Natural killer cell (primary cell): ENCODE measurements around the gene ADAMTS3. TPM values are rescaled to one million over a fixed set of nuclear protein-coding genes. Genes with fewer than 3 reads are reported as not detected.

Experiments used
- ATAC-seq, 3 donors: fragments of 150-1000 bp in 2 of 3; fragments of 200-7000 bp in 1 of 3; cut with Tn5 transposase; 1 replicate in 1 of 3; 2 replicates in 2 of 3; pipeline ENCODE4 v1.10.0; 2021; ENCODE audit warnings: mild to moderate bottlenecking in 2 of 3, moderate library complexity in 2 of 3
- DNase-seq, 2 donors: peaks; one replicate each; pipeline versions ENCODE4 v3.0.0 to v3.0.0-alpha.2; 2013 to 2021; ENCODE audit warnings: mixed read lengths in 1 of 2
- H3K27ac ChIP-seq: one replicate; pipeline ENCODE4 v1.5.1; 2013; ENCODE audit warnings: mild to moderate bottlenecking, low read length
- H3K27me3 ChIP-seq: one replicate; pipeline ENCODE4 v1.6.1; 2013; ENCODE audit warnings: low read length; ENCODE audit not compliant: control insufficient read depth, insufficient read depth
- H3K36me3 ChIP-seq: one replicate; pipeline ENCODE4 v1.6.1; 2013; ENCODE audit warnings: low read length; ENCODE audit not compliant: control insufficient read depth, insufficient read depth
- H3K4me1 ChIP-seq: one replicate; pipeline ENCODE4 v1.6.1; 2013; ENCODE audit warnings: low read length; ENCODE audit not compliant: control insufficient read depth, insufficient read depth
- H3K4me3 ChIP-seq: one replicate; pipeline ENCODE4 v1.5.1; 2013; ENCODE audit warnings: low read length
- H3K9me3 ChIP-seq: one replicate; pipeline ENCODE4 v1.6.1; 2013; ENCODE audit warnings: low read length; ENCODE audit not compliant: control insufficient read depth, insufficient read depth
- H3K27ac Mint-ChIP-seq, 2 donors: one replicate each; pipeline ENCODE4 v1.8.0; 2022; ENCODE audit warnings: mild to moderate bottlenecking in 2 of 2, mixed read lengths in 2 of 2, moderate library complexity in 1 of 2
- H3K27me3 Mint-ChIP-seq, 2 donors: one replicate each; pipeline ENCODE4 v1.8.0; 2022; ENCODE audit warnings: low read depth in 2 of 2, mixed read lengths in 2 of 2
- H3K36me3 Mint-ChIP-seq: one replicate; pipeline ENCODE4 v1.8.0; 2022; ENCODE audit warnings: mixed read lengths
- H3K4me1 Mint-ChIP-seq, 2 donors: one replicate each; pipeline ENCODE4 v1.8.0; 2022; ENCODE audit warnings: mixed read lengths in 2 of 2
- H3K4me3 Mint-ChIP-seq: one replicate; pipeline ENCODE4 v1.8.0; 2022; ENCODE audit warnings: mild to moderate bottlenecking, moderate library complexity, mixed read lengths
- H3K9me3 Mint-ChIP-seq, 2 donors: one replicate each; pipeline ENCODE4 v1.8.0; 2022; ENCODE audit warnings: mixed read lengths in 2 of 2
- WGBS: methylation state at CpG from one replicate; pipeline ENCODE4 v1.1.7; 2013; ENCODE audit warnings: missing lambda C conversion rate; ENCODE audit not compliant: insufficient coverage; 5-methylcytosine and 5-hydroxymethylcytosine counted together
- intact Hi-C: fragments of 100-400 bp; cut with micrococcal nuclease; formaldehyde crosslinking; loops from one replicate; pipeline ENCODE4 v1.14.2; 2022
- total RNA-seq, 4 donors: library from RNA; stranded (reverse); fragments of 120-200 nt in 1 of 4; gene quantifications; one replicate each; pipeline versions ENCODE4 v1.2.3 to v1.2.4, GENCODE V29; 2013 to 2022
- TF ChIP-seq, protein P1 (sequence below): fragments of 200-600 bp; IDR thresholded peaks from one replicate; pipeline ENCODE4 v1.8.0; 2022; ENCODE audit warnings: antibody characterized with exemption

ADAMTS3 gene
- total RNA-seq, 3 donors from 2014 or later (not counting 1 experiment from before 2014, with no cell fraction given), result 0.30 TPM; not detected in 2

GRCh38 chr4:72444092-72444491 is 124.9 kb downstream of the ADAMTS3 start:
- DNase-seq (no peak), ATAC-seq (no peak)
- TF ChIP-seq, protein P1, sequence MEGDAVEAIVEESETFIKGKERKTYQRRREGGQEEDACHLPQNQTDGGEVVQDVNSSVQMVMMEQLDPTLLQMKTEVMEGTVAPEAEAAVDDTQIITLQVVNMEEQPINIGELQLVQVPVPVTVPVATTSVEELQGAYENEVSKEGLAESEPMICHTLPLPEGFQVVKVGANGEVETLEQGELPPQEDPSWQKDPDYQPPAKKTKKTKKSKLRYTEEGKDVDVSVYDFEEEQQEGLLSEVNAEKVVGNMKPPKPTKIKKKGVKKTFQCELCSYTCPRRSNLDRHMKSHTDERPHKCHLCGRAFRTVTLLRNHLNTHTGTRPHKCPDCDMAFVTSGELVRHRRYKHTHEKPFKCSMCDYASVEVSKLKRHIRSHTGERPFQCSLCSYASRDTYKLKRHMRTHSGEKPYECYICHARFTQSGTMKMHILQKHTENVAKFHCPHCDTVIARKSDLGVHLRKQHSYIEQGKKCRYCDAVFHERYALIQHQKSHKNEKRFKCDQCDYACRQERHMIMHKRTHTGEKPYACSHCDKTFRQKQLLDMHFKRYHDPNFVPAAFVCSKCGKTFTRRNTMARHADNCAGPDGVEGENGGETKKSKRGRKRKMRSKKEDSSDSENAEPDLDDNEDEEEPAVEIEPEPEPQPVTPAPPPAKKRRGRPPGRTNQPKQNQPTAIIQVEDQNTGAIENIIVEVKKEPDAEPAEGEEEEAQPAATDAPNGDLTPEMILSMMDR, result no peak
- Mint-ChIP-seq H3K36me3 (no peaks in the 10 kb centered on the region), H3K27ac (no peak overlapping the region), H3K27me3 (no peaks in the 10 kb centered on the region), H3K9me3 (peaks cover 6 to 7% of the 10 kb centered on the region in 2 donors), H3K4me3 (no peak overlapping the region), H3K4me1 (no peaks in the 10 kb centered on the region)
- H3K27ac ChIP-seq, result no peak overlapping the region
- no peak overlapping the region for H3K4me3 ChIP-seq
- no peaks in the 10 kb centered on the region for H3K36me3 ChIP-seq
- 89% methylated on average over 1 of the region's 1 CpG for WGBS
- H3K9me3 ChIP-seq, result no peaks in the 10 kb centered on the region
- H3K4me1 ChIP-seq, result no peaks in the 10 kb centered on the region
- intact Hi-C loops, result no loop called here
- no peaks in the 10 kb centered on the region for H3K27me3 ChIP-seq

DNA sequence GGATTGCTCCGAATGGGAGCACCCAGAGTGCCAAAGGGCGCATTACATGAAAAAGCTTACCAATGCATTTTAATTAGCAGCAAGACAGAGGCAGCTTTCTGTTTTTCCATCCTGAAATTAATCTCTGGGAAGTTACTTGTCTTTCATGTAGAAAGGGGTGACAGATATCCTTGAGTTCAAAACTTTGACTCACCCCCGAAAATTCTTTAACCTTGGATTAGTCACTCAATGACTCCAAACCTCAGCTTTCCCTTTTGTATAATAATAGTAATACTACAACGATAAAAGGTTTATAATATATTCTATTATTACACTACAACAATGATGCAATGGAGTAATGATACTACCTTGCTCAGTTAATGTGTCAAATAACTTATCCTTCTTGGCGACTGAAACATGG is 126.3 kb downstream of the ADAMTS3 start:
- Histone ChIP-seq H3K27ac (no peak overlapping the region), H3K4me1 (no peaks in the 10 kb centered on the region), H3K4me3 (no peak overlapping the region), H3K27me3 (no peaks in the 10 kb centered on the region), H3K36me3 (no peaks in the 10 kb centered on the region), H3K9me3 (no peaks in the 10 kb centered on the region)
- 92% methylated on average over 3 of the region's 5 CpGs for WGBS
- Mint-ChIP-seq H3K4me1 (no peaks in the 10 kb centered on the region), H3K4me3 (no peak overlapping the region), H3K36me3 (no peaks in the 10 kb centered on the region), H3K9me3 (peaks cover 6 to 7% of the 10 kb centered on the region in 2 donors), H3K27me3 (no peaks in the 10 kb centered on the region), H3K27ac (no peak overlapping the region)
- intact Hi-C loops, result no loop called here
- TF ChIP-seq, protein P1, result no peak
- no peak for ATAC-seq
- DNase-seq, result no peak

- no peaks in the 10 kb centered on the region for H3K36me3 ChIP-seq
- Mint-ChIP-seq H3K36me3 (no peaks in the 10 kb centered on the region), H3K4me1 (no peaks in the 10 kb centered on the region), H3K4me3 (no peak overlapping the region), H3K27me3 (no peaks in the 10 kb centered on the region), H3K27ac (no peak overlapping the region), H3K9me3 (peaks cover 6 to 7% of the 10 kb centered on the region in 2 donors)
- TF ChIP-seq, protein P1, result no peak
- 71% methylated on average over 2 of the region's 2 CpGs for WGBS
- intact Hi-C loops, result no loop called here
- DNase-seq (no peak), ATAC-seq (no peak)
- no peaks in the 10 kb centered on the region for H3K4me1 ChIP-seq
- H3K4me3 ChIP-seq, result no peak overlapping the region
- H3K27me3 ChIP-seq, result no peaks in the 10 kb centered on the region
- no peaks in the 10 kb centered on the region for H3K9me3 ChIP-seq
- H3K27ac ChIP-seq, result no peak overlapping the region
Measured at GRCh38 chr4:72442147-72442546, 126.9 kb downstream of the ADAMTS3 start.

DNA sequence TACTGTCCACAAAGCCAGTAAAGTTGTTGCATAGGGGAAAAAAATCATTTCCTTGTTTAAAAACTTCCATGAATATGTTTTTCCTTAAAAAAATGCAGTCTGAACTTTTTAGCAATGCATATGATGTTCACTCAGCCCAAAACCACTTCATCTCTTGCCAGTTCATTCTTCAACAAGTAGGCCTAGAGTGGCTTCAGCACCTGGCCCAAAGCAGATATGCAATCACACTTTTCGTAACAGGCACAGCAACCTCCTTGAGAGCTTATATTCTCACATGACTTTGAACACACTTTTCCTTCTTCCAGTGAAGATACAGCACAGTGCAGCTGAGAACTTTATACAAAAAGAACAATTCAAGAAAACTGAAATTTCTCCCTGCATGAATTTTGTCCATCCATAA is 128.6 kb downstream of the ADAMTS3 start:
- ATAC-seq, result no peak
- Mint-ChIP-seq H3K36me3 (no peaks in the 10 kb centered on the region), H3K9me3 (peaks cover 6 to 9% of the 10 kb centered on the region in 2 donors), H3K4me3 (no peak overlapping the region), H3K27ac (no peak overlapping the region), H3K4me1 (no peaks in the 10 kb centered on the region), H3K27me3 (no peaks in the 10 kb centered on the region)
- no peak overlapping the region for H3K4me3 ChIP-seq
- H3K9me3 ChIP-seq, result no peaks in the 10 kb centered on the region
- no peak for DNase-seq
- intact Hi-C loops, result no loop called here
- H3K27me3 ChIP-seq, result no peaks in the 10 kb centered on the region
- no peak overlapping the region for H3K27ac ChIP-seq
- H3K4me1 ChIP-seq, result no peaks in the 10 kb centered on the region
- H3K36me3 ChIP-seq, result no peaks in the 10 kb centered on the region
- WGBS, result 78% methylated on average over 1 of the region's 1 CpG
- TF ChIP-seq, protein P1, result no peak
